Esophagus squamous epithelium (tissue), 4 donors: ENCODE data around the gene KCNC3.

Experiments used
- CTCF ChIP-seq, 6 experiments: fragments of 450-650 bp in 4 of 6; fragments of 200-600 bp in 2 of 6; sonication (generic) in 2 of 6; IDR thresholded peaks; one replicate each; pipeline ENCODE4 v1.5.1; 2016 to 2019; ENCODE audit warnings: antibody characterized with exemption in 6 of 6, mild to moderate bottlenecking in 4 of 6, moderate library complexity in 4 of 6
- POLR2A ChIP-seq, 4 donors: fragments of 450-650 bp; IDR thresholded peaks; one replicate each; pipeline ENCODE4 v1.6.1; 2017; ENCODE audit warnings: antibody characterized with exemption in 4 of 4, mild to moderate bottlenecking in 4 of 4, moderate library complexity in 3 of 4

GRCh38 chr19:50344661-50345318 is 15.6 kb upstream of the KCNC3 start:
- TF ChIP-seq CTCF (IDR thresholded peaks at IDR 0.05) = no peak
- TF ChIP-seq POLR2A (IDR thresholded peaks at IDR 0.05) = peak in 1 of 4 donors; percentile 16
